ENCODE measurements around the gene GAL.

GAL gene

GRCh38 chr11:68686486-68686885, 2.1 kb downstream of the GAL start:
- Histone ChIP-seq H3K4me1 (ENCODE audit: insufficient read depth, poor library complexity, severe bottlenecking) (no peaks in the 10 kb centered on the region), H3K27ac (ENCODE audit: poor library complexity, severe bottlenecking) (no peak overlapping the region), H3K36me3 (ENCODE audit: low read depth) (no peaks in the 10 kb centered on the region), H3K27me3 (ENCODE audit: insufficient read depth, poor library complexity, severe bottlenecking) (peaks cover 26% of the 10 kb centered on the region), H3K9me3 (ENCODE audit: severe bottlenecking) (no peaks in the 10 kb centered on the region), H3K4me3 (ENCODE audit: severe bottlenecking) (no peak overlapping the region)
- DNase-seq (ENCODE audit: low spot score) (no peak), ATAC-seq (ENCODE audit: low read depth) (no peak)
- TF ChIP-seq CTCF (IDR thresholded peaks at IDR 0.05; ENCODE audit: poor library complexity, severe bottlenecking), result no peak

GRCh38 chr11:68687311-68687710, 3.0 kb downstream of the GAL start:
- no peaks in the 10 kb centered on the region for H3K9me3 ChIP-seq (ENCODE audit: severe bottlenecking)
- ATAC-seq (ENCODE audit: low read depth) (no peak), DNase-seq (ENCODE audit: low spot score) (no peak)
- H3K36me3 ChIP-seq (ENCODE audit: low read depth), result no peaks in the 10 kb centered on the region
- no peak overlapping the region for H3K4me3 ChIP-seq (ENCODE audit: severe bottlenecking)
- no peaks in the 10 kb centered on the region for H3K4me1 ChIP-seq (ENCODE audit: insufficient read depth, poor library complexity, severe bottlenecking)
- H3K27ac ChIP-seq (ENCODE audit: poor library complexity, severe bottlenecking), result no peak overlapping the region
- TF ChIP-seq CTCF (IDR thresholded peaks at IDR 0.05; ENCODE audit: poor library complexity, severe bottlenecking), result no peak
- H3K27me3 ChIP-seq (ENCODE audit: insufficient read depth, poor library complexity, severe bottlenecking), result peaks cover 26% of the 10 kb centered on the region

- no peaks in the 10 kb centered on the region for H3K4me1 ChIP-seq (ENCODE audit: insufficient read depth, poor library complexity, severe bottlenecking)
- no peak for DNase-seq (ENCODE audit: low spot score)
- H3K36me3 ChIP-seq (ENCODE audit: low read depth), result no peaks in the 10 kb centered on the region
- no peaks in the 10 kb centered on the region for H3K9me3 ChIP-seq (ENCODE audit: severe bottlenecking)
- H3K27ac ChIP-seq (ENCODE audit: poor library complexity, severe bottlenecking), result no peak overlapping the region
- peaks cover 26% of the 10 kb centered on the region for H3K27me3 ChIP-seq (ENCODE audit: insufficient read depth, poor library complexity, severe bottlenecking)
- no peak overlapping the region for H3K4me3 ChIP-seq (ENCODE audit: severe bottlenecking)
- TF ChIP-seq CTCF (IDR thresholded peaks at IDR 0.05; ENCODE audit: poor library complexity, severe bottlenecking), result no peak
- no peak for ATAC-seq (ENCODE audit: low read depth)
Observed at GRCh38 chr11:68687986-68688385, 3.6 kb downstream of the GAL start.

- H3K4me1 ChIP-seq (ENCODE audit: insufficient read depth, poor library complexity, severe bottlenecking), result no peaks in the 10 kb centered on the region
- TF ChIP-seq CTCF (IDR thresholded peaks at IDR 0.05; ENCODE audit: poor library complexity, severe bottlenecking), result no peak
- no peak for ATAC-seq (ENCODE audit: low read depth)
Observed at GRCh38 chr11:68688881-68689280, 4.5 kb downstream of the GAL start.

GRCh38 chr11:68689737-68690625, 5.6 kb downstream of the GAL start:
- H3K9me3 ChIP-seq (ENCODE audit: severe bottlenecking), result no peaks in the 10 kb centered on the region
- no peak overlapping the region for H3K4me3 ChIP-seq (ENCODE audit: severe bottlenecking)
- no peak overlapping the region for H3K27ac ChIP-seq (ENCODE audit: poor library complexity, severe bottlenecking)
- H3K27me3 ChIP-seq (ENCODE audit: insufficient read depth, poor library complexity, severe bottlenecking), result peaks cover 10% of the 10 kb centered on the region
- ATAC-seq (ENCODE audit: low read depth) (no peak), DNase-seq (ENCODE audit: low spot score) (no peak)
- no peaks in the 10 kb centered on the region for H3K4me1 ChIP-seq (ENCODE audit: insufficient read depth, poor library complexity, severe bottlenecking)
- H3K36me3 ChIP-seq (ENCODE audit: low read depth), result no peaks in the 10 kb centered on the region
- TF ChIP-seq CTCF (IDR thresholded peaks at IDR 0.05; ENCODE audit: poor library complexity, severe bottlenecking), result no peak

More at GRCh38 chr11:68688881-68689280, 4.5 kb downstream of the GAL start:
- H3K27ac ChIP-seq (ENCODE audit: poor library complexity, severe bottlenecking), result no peak overlapping the region
- no peaks in the 10 kb centered on the region for H3K9me3 ChIP-seq (ENCODE audit: severe bottlenecking)
- no peak overlapping the region for H3K4me3 ChIP-seq (ENCODE audit: severe bottlenecking)
- H3K36me3 ChIP-seq (ENCODE audit: low read depth), result no peaks in the 10 kb centered on the region
- DNase-seq (ENCODE audit: low spot score), result no peak
- H3K27me3 ChIP-seq (ENCODE audit: insufficient read depth, poor library complexity, severe bottlenecking), result peaks cover 19% of the 10 kb centered on the region
